ENCODE results near the gene TSPEAR. TPM values are rescaled to one million over a fixed set of nuclear protein-coding genes. Genes with fewer than 3 reads are reported as not detected.

Gene TSPEAR
- total RNA-seq, 1 donor = not detected

- no peak for DNase-seq (ENCODE audit: low read depth)
- H3K4me3 ChIP-seq (ENCODE audit: low read depth, low read length) = no peak overlapping the region
- no peak for TF ChIP-seq CTCF (IDR thresholded peaks at IDR 0.05; ENCODE audit: insufficient read depth, low read length)
Measured at GRCh38 chr21:44499631-44500030, 211.7 kb downstream of the TSPEAR start.

- TF ChIP-seq CTCF (IDR thresholded peaks at IDR 0.05; ENCODE audit: insufficient read depth, low read length) = no peak
- no peak for DNase-seq (ENCODE audit: low read depth)
- H3K4me3 ChIP-seq (ENCODE audit: low read depth, low read length) = no peak overlapping the region
Measured at GRCh38 chr21:44499211-44499560, 212.2 kb downstream of the TSPEAR start.

- no peak overlapping the region for H3K4me3 ChIP-seq (ENCODE audit: low read depth, low read length)
- DNase-seq (ENCODE audit: low read depth) = no peak
- no peak for TF ChIP-seq CTCF (IDR thresholded peaks at IDR 0.05; ENCODE audit: insufficient read depth, low read length)
Measured at GRCh38 chr21:44498280-44499210, 212.8 kb downstream of the TSPEAR start.

GRCh38 chr21:44497703-44498126, 213.7 kb downstream of the TSPEAR start:
- DNase-seq (ENCODE audit: low read depth) = peak; percentile 34

GRCh38 chr21:44496564-44497550, 214.5 kb downstream of the TSPEAR start:
- no peak overlapping the region for H3K4me3 ChIP-seq (ENCODE audit: low read depth, low read length)
- DNase-seq (ENCODE audit: low read depth) = no peak
- no peak for TF ChIP-seq CTCF (IDR thresholded peaks at IDR 0.05; ENCODE audit: insufficient read depth, low read length)

More at GRCh38 chr21:44497703-44498126, 213.7 kb downstream of the TSPEAR start:
- H3K4me3 ChIP-seq (ENCODE audit: low read depth, low read length) = no peak overlapping the region
- no peak for TF ChIP-seq CTCF (IDR thresholded peaks at IDR 0.05; ENCODE audit: insufficient read depth, low read length)

- DNase-seq (ENCODE audit: low read depth) = no peak
- no peak for TF ChIP-seq CTCF (IDR thresholded peaks at IDR 0.05; ENCODE audit: insufficient read depth, low read length)
- no peak overlapping the region for H3K4me3 ChIP-seq (ENCODE audit: low read depth, low read length)
Measured at GRCh38 chr21:44495611-44496563, 215.5 kb downstream of the TSPEAR start.
